ENCODE measurements around the gene CFAP46.

DNA sequence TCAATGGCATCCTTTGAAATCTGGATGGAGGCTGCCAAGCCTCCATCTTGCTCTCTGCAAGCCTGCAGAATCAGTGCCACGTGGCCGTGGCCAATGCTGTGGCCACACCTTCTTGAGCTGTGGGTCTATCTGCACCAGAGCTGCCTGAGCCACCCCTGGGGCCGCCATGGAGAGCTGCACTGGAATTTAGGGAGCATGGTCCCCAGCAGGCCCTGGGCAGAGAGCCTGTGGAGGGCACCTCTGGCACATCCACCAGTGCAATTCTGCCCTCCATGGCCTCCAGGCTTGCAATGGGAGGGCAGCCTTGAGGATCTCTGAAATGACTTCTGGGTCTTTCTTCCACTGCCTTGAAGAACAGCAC is 100.8 kb downstream of the CFAP46 start:
- TF ChIP-seq CTCF (IDR thresholded peaks at IDR 0.05; ENCODE audit: insufficient read depth, low read length, poor library complexity, severe bottlenecking) = no peak
- TF ChIP-seq EZH2phosphoT487 (conservative IDR thresholded peaks at IDR 0.05; ENCODE audit: low read length) = no peak

Measured in SU-DHL-6 (cell line).